Measurements from ENCODE around the gene PRMT2.

DNA sequence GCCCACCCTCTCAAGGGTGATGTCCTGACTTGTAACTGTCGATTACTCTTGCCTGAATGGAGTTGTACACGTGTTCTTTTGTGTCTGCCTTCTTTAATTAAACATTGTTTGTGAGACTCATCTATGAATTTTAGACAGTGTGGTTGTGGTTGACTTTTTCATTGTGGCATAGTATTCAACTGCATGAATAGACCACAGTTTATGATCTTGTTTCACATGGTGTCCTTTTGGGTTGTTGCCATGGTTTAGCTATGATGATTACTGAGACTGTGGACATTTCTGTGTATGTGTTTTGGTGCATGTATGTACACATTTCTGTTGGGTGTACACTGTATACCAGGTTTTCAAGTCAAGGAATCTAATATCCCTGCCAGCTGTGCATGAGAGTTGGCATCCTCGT lies 30.1 kb downstream of the PRMT2 start:
- no peak for TF ChIP-seq CTCF (conservative IDR thresholded peaks at IDR 0.05)
- no peak for TF ChIP-seq EZH2 (IDR thresholded peaks at IDR 0.05; ENCODE audit: low read depth)
